ENCODE data around the gene CNTNAP4. TPM values are rescaled to one million over a fixed set of nuclear protein-coding genes. Genes with fewer than 3 reads are reported as not detected.

The CNTNAP4 gene
- total RNA-seq, 3 donors from 2014 or later = not detected

- intact Hi-C loops (cut with DNase I; ENCODE audit: low total_unique reads) = no loop called here
- H3K4me3 ChIP-seq = no peak overlapping the region
- H3K27me3 ChIP-seq = no peaks in the 10 kb centered on the region
- H3K27ac ChIP-seq = peak overlapping the region in 1 of 2 donors; percentile 12
- H3K9me3 ChIP-seq = no peaks in the 10 kb centered on the region
- H3K4me1 ChIP-seq = no peaks in the 10 kb centered on the region
- TF ChIP-seq POLR2AphosphoS5 (IDR thresholded peaks at IDR 0.05) = no peak
- no peak for TF ChIP-seq CTCF (IDR thresholded peaks at IDR 0.05)
- TF ChIP-seq POLR2A (IDR thresholded peaks at IDR 0.05) = no peak
- DNase-seq (ENCODE audit: low spot score in 2 of 2) = no peak
- H3K36me3 ChIP-seq = no peaks in the 10 kb centered on the region
These were observed 210.3 kb downstream of the CNTNAP4 start for GRCh38 chr16:76487411-76488064.

- TF ChIP-seq POLR2A (IDR thresholded peaks at IDR 0.05) (no peak), POLR2AphosphoS5 (IDR thresholded peaks at IDR 0.05) (no peak), CTCF (IDR thresholded peaks at IDR 0.05) (no peak)
- Histone ChIP-seq H3K36me3 (no peaks in the 10 kb centered on the region), H3K27me3 (no peaks in the 10 kb centered on the region), H3K4me3 (no peak overlapping the region), H3K9me3 (no peaks in the 10 kb centered on the region), H3K27ac (peak overlapping the region in 1 of 2 donors; percentile 12), H3K4me1 (no peaks in the 10 kb centered on the region)
- DNase-seq (ENCODE audit: low spot score in 2 of 2) = no peak
- intact Hi-C loops (cut with DNase I; ENCODE audit: low total_unique reads) = no loop called here
These were observed 210.8 kb downstream of the CNTNAP4 start for GRCh38 chr16:76488065-76488417.

GRCh38 chr16:76490036-76490639 lies 212.9 kb downstream of the CNTNAP4 start:
- H3K27ac ChIP-seq = no peak overlapping the region
- H3K27me3 ChIP-seq = no peaks in the 10 kb centered on the region
- H3K36me3 ChIP-seq = no peaks in the 10 kb centered on the region
- intact Hi-C loops (cut with DNase I; ENCODE audit: low total_unique reads) = no loop called here
- no peaks in the 10 kb centered on the region for H3K9me3 ChIP-seq
- DNase-seq (ENCODE audit: low spot score in 2 of 2) = no peak
- H3K4me1 ChIP-seq = no peaks in the 10 kb centered on the region
- TF ChIP-seq POLR2AphosphoS5 (IDR thresholded peaks at IDR 0.05) = no peak
- TF ChIP-seq POLR2A (IDR thresholded peaks at IDR 0.05) = no peak
- no peak for TF ChIP-seq CTCF (IDR thresholded peaks at IDR 0.05)
- no peak overlapping the region for H3K4me3 ChIP-seq

GRCh38 chr16:76500006-76500405 lies 222.8 kb downstream of the CNTNAP4 start:
- Histone ChIP-seq H3K27me3 (no peaks in the 10 kb centered on the region), H3K36me3 (no peaks in the 10 kb centered on the region), H3K4me1 (no peaks in the 10 kb centered on the region), H3K9me3 (no peaks in the 10 kb centered on the region), H3K27ac (no peak overlapping the region), H3K4me3 (no peak overlapping the region)
- no peak for DNase-seq (ENCODE audit: low spot score in 2 of 2)
- TF ChIP-seq CTCF (IDR thresholded peaks at IDR 0.05) (no peak), POLR2AphosphoS5 (IDR thresholded peaks at IDR 0.05) (no peak), POLR2A (IDR thresholded peaks at IDR 0.05) (no peak)
- intact Hi-C loops (cut with DNase I; ENCODE audit: low total_unique reads) = no loop called here

- intact Hi-C loops (cut with DNase I; ENCODE audit: low total_unique reads) = no loop called here
- Histone ChIP-seq H3K4me1 (no peaks in the 10 kb centered on the region), H3K36me3 (no peaks in the 10 kb centered on the region), H3K27ac (no peak overlapping the region), H3K4me3 (no peak overlapping the region), H3K27me3 (no peaks in the 10 kb centered on the region), H3K9me3 (no peaks in the 10 kb centered on the region)
- DNase-seq (ENCODE audit: low spot score in 2 of 2) = no peak
- TF ChIP-seq POLR2A (IDR thresholded peaks at IDR 0.05) = no peak
- no peak for TF ChIP-seq POLR2AphosphoS5 (IDR thresholded peaks at IDR 0.05)
- TF ChIP-seq CTCF (IDR thresholded peaks at IDR 0.05) = no peak
These were observed 224.9 kb downstream of the CNTNAP4 start for GRCh38 chr16:76502063-76502462.
